WTC11 (cell line): ENCODE results near the gene RYR2. TPM values are rescaled to one million over a fixed set of nuclear protein-coding genes. Genes with fewer than 3 reads are reported as not detected.

Experiments
- ATAC-seq: fragments of 200-7000 bp; cut with Tn5 transposase; 2 replicates; pipeline ENCODE4 v1.10.0; 2021; ENCODE audit warnings: mild to moderate bottlenecking, moderate library complexity
- CTCF ChIA-PET: fragments of 300-600 bp; sonication (Branson Sonifier 250); formaldehyde crosslinking; loops from one replicate; lab custom pipeline; 2021; ENCODE audit warnings: antibody characterized with exemption; lab: Charles Lee
- POLR2A ChIA-PET: fragments of 350-600 bp; sonication (Branson Sonifier 250); formaldehyde crosslinking; loops from one replicate; lab custom pipeline; 2021; ENCODE audit warnings: antibody characterized with exemption; lab: Charles Lee
- DNase-seq: peaks from one replicate; pipeline ENCODE4 v3.0.0; 2021; ENCODE audit warnings: low spot score
- H3K27ac Mint-ChIP-seq: 2 replicates; pipeline ENCODE4 v1.8.0; 2021; ENCODE audit warnings: mixed read lengths
- H3K27me3 Mint-ChIP-seq: 2 replicates; pipeline ENCODE4 v1.8.0; 2021; ENCODE audit warnings: low read depth, mild to moderate bottlenecking, moderate library complexity, mixed read lengths
- H3K36me3 Mint-ChIP-seq: 2 replicates; pipeline ENCODE4 v1.8.0; 2021; ENCODE audit warnings: mixed read lengths
- H3K4me1 Mint-ChIP-seq: 2 replicates; pipeline ENCODE4 v1.8.0; 2022; ENCODE audit warnings: mixed read lengths
- H3K4me3 Mint-ChIP-seq: 2 replicates; pipeline ENCODE4 v1.8.0; 2021; ENCODE audit warnings: mild to moderate bottlenecking, moderate library complexity, mixed read lengths
- H3K9me3 Mint-ChIP-seq: 2 replicates; pipeline ENCODE4 v1.8.0; 2021; ENCODE audit warnings: mixed read lengths
- CREB1 ChIP-seq: sonication (generic); formaldehyde crosslinking; IDR thresholded peaks from 2 replicates; pipeline ENCODE4 v1.8.0; 2023; ENCODE audit warnings: mild to moderate bottlenecking, missing genetic modification reagents
- CREM ChIP-seq: sonication (generic); formaldehyde crosslinking; IDR thresholded peaks from 2 replicates; pipeline ENCODE4 v1.8.1; 2022; ENCODE audit warnings: mild to moderate bottlenecking, missing genetic modification reagents, moderate library complexity
- CTCF ChIP-seq: fragments of 200-600 bp; IDR thresholded peaks from 2 replicates; pipeline ENCODE4 v1.8.0; 2022; ENCODE audit warnings: antibody characterized with exemption
- ELF4 ChIP-seq: sonication (generic); formaldehyde crosslinking; IDR thresholded peaks from 2 replicates; pipeline ENCODE4 v1.8.1; 2022; ENCODE audit warnings: low read depth, mild to moderate bottlenecking, moderate library complexity, missing genetic modification reagents
- ESRRA ChIP-seq: sonication (generic); formaldehyde crosslinking; IDR thresholded peaks from 2 replicates; pipeline ENCODE4 v1.8.1; 2022; ENCODE audit warnings: mild to moderate bottlenecking, missing genetic modification reagents, borderline replicate concordance
- FOXK1 ChIP-seq: sonication (generic); formaldehyde crosslinking; IDR thresholded peaks from 2 replicates; pipeline ENCODE4 v1.8.0; 2022; ENCODE audit warnings: mild to moderate bottlenecking, moderate library complexity, missing genetic modification reagents
- FOXP1 ChIP-seq: sonication (generic); formaldehyde crosslinking; IDR thresholded peaks from 2 replicates; pipeline ENCODE4 v1.8.0; 2022; ENCODE audit warnings: missing genetic modification reagents, mild to moderate bottlenecking, moderate library complexity, borderline replicate concordance
- GRHL2 ChIP-seq: fragments of 250-450 bp; sonication (Bioruptor Pico); IDR thresholded peaks from 2 replicates; pipeline ENCODE4 v1.8.0; 2022; ENCODE audit warnings: mild to moderate bottlenecking, moderate library complexity; ENCODE audit not compliant: insufficient replicate concordance, severe bottlenecking
- HMGA2 ChIP-seq: fragments of 250-450 bp; sonication (Bioruptor Pico); IDR thresholded peaks from 2 replicates; pipeline ENCODE4 v1.4.0; 2021; ENCODE audit warnings: mild to moderate bottlenecking, moderate library complexity
- IRF2 ChIP-seq: sonication (generic); formaldehyde crosslinking; IDR thresholded peaks from 2 replicates; pipeline ENCODE4 v1.8.0; 2022; ENCODE audit warnings: low read depth, missing genetic modification reagents, borderline replicate concordance
- JAZF1 ChIP-seq: fragments of 250-450 bp; sonication (Bioruptor Pico); IDR thresholded peaks from 2 replicates; pipeline ENCODE4 v1.9.0; 2021; ENCODE audit warnings: moderate library complexity, mild to moderate bottlenecking, inconsistent platforms
- JUN ChIP-seq: sonication (generic); formaldehyde crosslinking; IDR thresholded peaks from 2 replicates; pipeline ENCODE4 v1.8.0; 2023; ENCODE audit warnings: mild to moderate bottlenecking, missing genetic modification reagents
- MAX ChIP-seq: sonication (generic); formaldehyde crosslinking; IDR thresholded peaks from 2 replicates; pipeline ENCODE4 v1.8.0; 2022; ENCODE audit warnings: mild to moderate bottlenecking, missing genetic modification reagents
- MXD4 ChIP-seq: fragments of 250-450 bp; sonication (Bioruptor Pico); IDR thresholded peaks from 2 replicates; pipeline ENCODE4 v1.8.0; 2021; ENCODE audit warnings: mild to moderate bottlenecking, moderate library complexity, borderline replicate concordance
- MYBL2 ChIP-seq: sonication (generic); formaldehyde crosslinking; IDR thresholded peaks from 2 replicates; pipeline ENCODE4 v1.8.1; 2023; ENCODE audit warnings: mild to moderate bottlenecking, moderate library complexity, missing genetic modification reagents
- NFATC4 ChIP-seq: fragments of 250-450 bp; sonication (Bioruptor Pico); IDR thresholded peaks from 2 replicates; pipeline ENCODE4 v1.9.0; 2021; ENCODE audit warnings: mild to moderate bottlenecking
- NR1H2 ChIP-seq: sonication (generic); formaldehyde crosslinking; IDR thresholded peaks from 2 replicates; pipeline ENCODE4 v1.9.0; 2021; ENCODE audit warnings: mild to moderate bottlenecking, moderate library complexity, missing genetic modification reagents
- OVOL2 ChIP-seq: fragments of 250-450 bp; sonication (Bioruptor Pico); IDR thresholded peaks from 2 replicates; pipeline ENCODE4 v1.9.0; 2021; ENCODE audit warnings: mild to moderate bottlenecking, borderline replicate concordance
- SOX15 ChIP-seq: fragments of 250-450 bp; sonication (Bioruptor Pico); IDR thresholded peaks from 2 replicates; pipeline ENCODE4 v1.9.0; 2021; ENCODE audit warnings: mild to moderate bottlenecking
- STAT6 ChIP-seq: sonication (generic); formaldehyde crosslinking; conservative IDR thresholded peaks from 2 replicates; pipeline ENCODE4 v1.8.1; 2023; ENCODE audit warnings: mild to moderate bottlenecking, low read depth, missing genetic modification reagents, moderate library complexity
- TCF7 ChIP-seq: sonication (generic); formaldehyde crosslinking; IDR thresholded peaks from 2 replicates; pipeline ENCODE4 v1.8.0; 2022; ENCODE audit warnings: mild to moderate bottlenecking, low read depth, missing genetic modification reagents, moderate library complexity
- ZNF263 ChIP-seq: sonication (generic); formaldehyde crosslinking; IDR thresholded peaks from 2 replicates; pipeline ENCODE4 v1.8.1; 2022; ENCODE audit warnings: low read depth, mild to moderate bottlenecking, moderate library complexity, missing genetic modification reagents
- ZNF317 ChIP-seq: sonication (generic); formaldehyde crosslinking; IDR thresholded peaks from 2 replicates; pipeline ENCODE4 v1.8.1; 2023; ENCODE audit warnings: low read depth, mild to moderate bottlenecking, moderate library complexity, missing genetic modification reagents, borderline replicate concordance
- ZNF396 ChIP-seq: fragments of 250-450 bp; sonication (Bioruptor Pico); IDR thresholded peaks from 2 replicates; pipeline ENCODE4 v1.8.0; 2021; ENCODE audit warnings: mild to moderate bottlenecking, moderate library complexity, borderline replicate concordance
- ZNF671 ChIP-seq: fragments of 250-450 bp; sonication (Bioruptor Pico); IDR thresholded peaks from 2 replicates; pipeline ENCODE4 v1.8.0; 2021; ENCODE audit warnings: mild to moderate bottlenecking
- total RNA-seq: library from RNA; stranded (reverse); gene quantifications from 3 replicates; pipeline ENCODE4 v1.2.3, GENCODE V29; 2021
- TF ChIP-seq, protein P1 (sequence below): sonication (generic); formaldehyde crosslinking; IDR thresholded peaks from 2 replicates; pipeline ENCODE4 v1.8.0; 2022; ENCODE audit warnings: mild to moderate bottlenecking, missing genetic modification reagents

Gene RYR2
- total RNA-seq, 1 experiment from 2014 or later = 7.9 TPM

DNA sequence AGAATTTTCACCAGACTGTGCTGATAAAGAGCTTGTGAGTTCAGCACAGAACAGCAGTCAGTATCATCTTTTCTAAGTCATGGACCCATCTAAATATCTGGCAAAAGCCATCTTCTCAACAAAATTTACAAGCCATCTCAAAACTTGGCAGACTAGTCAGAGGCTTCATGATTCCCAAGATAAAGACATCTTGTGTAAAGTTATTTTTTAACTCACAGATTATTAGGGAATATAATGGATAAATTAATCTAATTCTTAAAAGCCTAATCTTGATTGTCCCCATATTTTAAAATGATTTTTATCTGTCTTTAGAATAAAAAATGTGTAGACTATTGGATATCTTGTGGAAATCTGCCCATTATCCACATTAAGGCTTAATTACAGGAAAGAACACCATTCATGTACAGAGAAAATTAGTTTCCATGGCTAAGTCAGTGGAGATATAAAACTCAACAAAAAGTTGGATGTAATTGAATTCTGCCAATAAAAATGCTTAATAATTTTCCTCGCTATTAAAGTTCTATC lies 688.9 kb downstream of the RYR2 start (continued):
- TF ChIP-seq, protein P1, sequence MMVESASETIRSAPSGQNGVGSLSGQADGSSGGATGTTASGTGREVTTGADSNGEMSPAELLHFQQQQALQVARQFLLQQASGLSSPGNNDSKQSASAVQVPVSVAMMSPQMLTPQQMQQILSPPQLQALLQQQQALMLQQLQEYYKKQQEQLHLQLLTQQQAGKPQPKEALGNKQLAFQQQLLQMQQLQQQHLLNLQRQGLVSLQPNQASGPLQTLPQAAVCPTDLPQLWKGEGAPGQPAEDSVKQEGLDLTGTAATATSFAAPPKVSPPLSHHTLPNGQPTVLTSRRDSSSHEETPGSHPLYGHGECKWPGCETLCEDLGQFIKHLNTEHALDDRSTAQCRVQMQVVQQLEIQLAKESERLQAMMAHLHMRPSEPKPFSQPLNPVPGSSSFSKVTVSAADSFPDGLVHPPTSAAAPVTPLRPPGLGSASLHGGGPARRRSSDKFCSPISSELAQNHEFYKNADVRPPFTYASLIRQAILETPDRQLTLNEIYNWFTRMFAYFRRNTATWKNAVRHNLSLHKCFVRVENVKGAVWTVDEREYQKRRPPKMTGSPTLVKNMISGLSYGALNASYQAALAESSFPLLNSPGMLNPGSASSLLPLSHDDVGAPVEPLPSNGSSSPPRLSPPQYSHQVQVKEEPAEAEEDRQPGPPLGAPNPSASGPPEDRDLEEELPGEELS (CRISPR knock-in tag) = no peak
- TF ChIP-seq ESRRA (CRISPR knock-in tag) = no peak

DNA sequence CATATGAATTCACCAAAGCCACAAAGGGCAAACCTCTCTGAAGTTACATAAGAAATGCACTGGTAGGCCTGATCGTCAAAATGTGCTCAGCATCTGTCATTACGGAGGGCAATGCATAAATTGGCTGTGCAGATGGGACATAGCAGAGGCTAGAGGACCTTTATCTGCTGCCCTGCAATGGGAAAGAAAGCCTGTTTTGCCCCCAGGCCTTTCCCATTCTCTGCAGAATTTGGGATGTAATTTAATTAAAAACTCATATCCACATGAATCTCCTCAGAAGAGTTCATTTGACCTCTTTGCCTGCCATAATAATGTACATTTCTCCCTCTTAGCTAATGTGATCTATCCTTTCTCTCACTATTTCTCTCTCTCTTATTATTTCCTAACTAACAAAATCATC lies 690.7 kb downstream of the RYR2 start:
- POLR2A ChIA-PET = no interaction called here
- no peaks in the 10 kb centered on the region for H3K36me3 Mint-ChIP-seq
- CTCF ChIA-PET = no interaction called here
- H3K4me1 Mint-ChIP-seq = peaks cover 8% of the 10 kb centered on the region
- H3K27ac Mint-ChIP-seq = no peak overlapping the region
- H3K4me3 Mint-ChIP-seq = no peak overlapping the region
- ATAC-seq (no peak), DNase-seq (no peak)
- TF ChIP-seq OVOL2 (CRISPR knock-in tag) (no peak), TCF7 (CRISPR knock-in tag) (no peak), JUN (CRISPR knock-in tag) (no peak), HMGA2 (CRISPR knock-in tag) (no peak), NR1H2 (CRISPR knock-in tag) (no peak), GRHL2 (no peak), STAT6 (no peak), MAX (CRISPR knock-in tag) (no peak), MXD4 (no peak), MYBL2 (CRISPR knock-in tag) (no peak)
- no peaks in the 10 kb centered on the region for H3K27me3 Mint-ChIP-seq
- no peaks in the 10 kb centered on the region for H3K9me3 Mint-ChIP-seq

GRCh38 chr1:237736372-237737029 lies 694.5 kb downstream of the RYR2 start:
- DNase-seq (no peak), ATAC-seq (peak; percentile 85)
- TF ChIP-seq ZNF317 (CRISPR knock-in tag) (no peak), JAZF1 (CRISPR knock-in tag) (no peak), ELF4 (CRISPR knock-in tag) (no peak), NR1H2 (CRISPR knock-in tag) (no peak), CTCF (0 out of 2 replicates have a peak, but pooled peaks have one; percentile 17), SOX15 (CRISPR knock-in tag) (no peak), FOXP1 (CRISPR knock-in tag) (no peak), ZNF396 (CRISPR knock-in tag) (no peak), NFATC4 (CRISPR knock-in tag) (no peak), CREB1 (CRISPR knock-in tag) (no peak), ZNF671 (0 out of 2 replicates have a peak, but pooled peaks have one; percentile 34), IRF2 (CRISPR knock-in tag) (no peak), MXD4 (no peak), FOXK1 (no peak), ZNF263 (CRISPR knock-in tag) (no peak), CREM (no peak)
- Mint-ChIP-seq H3K9me3 (no peaks in the 10 kb centered on the region), H3K36me3 (no peaks in the 10 kb centered on the region), H3K4me1 (peaks cover 22% of the 10 kb centered on the region), H3K4me3 (no peak overlapping the region), H3K27me3 (no peaks in the 10 kb centered on the region), H3K27ac (peak overlapping the region; percentile 83)
- ChIA-PET POLR2A (no interaction called here), CTCF (interaction anchor here (0.6 to 1.3 kb wide), 8 partner anchors 12 to 940 kb away, joined by 3 to 4 read pairs (median 3); no protein-coding TSS in a partner anchor)
